Activated T-cell treated with anti-CD3 and anti-CD28 coated beads for 24 hours (primary cell): ENCODE results near the gene VPS37C.

Experiments
- DNase-seq: peaks from one replicate; pipeline ENCODE4 v3.0.0-alpha.2; 2020; ENCODE audit warnings: low read depth

The VPS37C gene

GRCh38 chr11:61092908-61093763 lies 68.1 kb downstream of the VPS37C start:
- no peak for DNase-seq

- DNase-seq = no peak
Measured at GRCh38 chr11:61092280-61092766, 68.9 kb downstream of the VPS37C start.

- no peak for DNase-seq
Measured at GRCh38 chr11:61091373-61092279, 69.6 kb downstream of the VPS37C start.

- no peak for DNase-seq
Measured at GRCh38 chr11:61090982-61091372, 70.2 kb downstream of the VPS37C start.

- no peak for DNase-seq
Measured at GRCh38 chr11:61090521-61090920, 70.7 kb downstream of the VPS37C start.

GRCh38 chr11:61089806-61090491 lies 71.3 kb downstream of the VPS37C start:
- DNase-seq = no peak

- DNase-seq = no peak
Measured at GRCh38 chr11:61087426-61088119, 73.7 kb downstream of the VPS37C start.

GRCh38 chr11:61083601-61084147 lies 77.6 kb downstream of the VPS37C start:
- DNase-seq = no peak

- no peak for DNase-seq
Measured at GRCh38 chr11:61082931-61083531, 78.2 kb downstream of the VPS37C start.

GRCh38 chr11:61082062-61082870 lies 79.0 kb downstream of the VPS37C start:
- DNase-seq = no peak

- DNase-seq = no peak
Measured at GRCh38 chr11:61080986-61081590, 80.1 kb downstream of the VPS37C start.

- no peak for DNase-seq
Measured at GRCh38 chr11:61080526-61080925, 80.7 kb downstream of the VPS37C start.
